PFSK-1 (cell line): ENCODE results near the gene MSS51.

Experiments used
- FOXP2 ChIP-seq: optimal IDR thresholded peaks from 2 replicates; pipeline ENCODE3; 2011; ENCODE audit warnings: borderline replicate concordance, control low read depth, inconsistent platforms; ENCODE audit not compliant: insufficient read depth; ENCODE audit errors: extremely low read length, extremely low read depth
- POLR2AphosphoS5 ChIP-seq: IDR thresholded peaks from 2 replicates; pipeline ENCODE4 v1.6.1; 2012; ENCODE audit warnings: low read depth, mild to moderate bottlenecking, control low read depth, low read length, moderate library complexity
- SIN3A ChIP-seq: IDR thresholded peaks from 2 replicates; pipeline ENCODE4 v1.6.1; 2012; ENCODE audit warnings: mild to moderate bottlenecking, low read length, moderate library complexity, borderline replicate concordance; ENCODE audit not compliant: insufficient read depth
- TAF1 ChIP-seq: IDR thresholded peaks from 2 replicates; pipeline ENCODE4 v1.6.1; 2012; ENCODE audit warnings: low read length, control low read depth, borderline replicate concordance; ENCODE audit not compliant: insufficient read depth
- TF ChIP-seq, protein P1 (sequence below), 2 experiments: IDR thresholded peaks; 2 replicates each; pipeline versions ENCODE4 v1.6.1 to v1.8.0; 2011 to 2012; ENCODE audit warnings: low read depth in 2 of 2, low read length in 2 of 2, control low read depth in 1 of 2, inconsistent platforms in 1 of 2, mild to moderate bottlenecking in 1 of 2, moderate library complexity in 1 of 2; ENCODE audit not compliant: insufficient read depth in 1 of 2

Gene MSS51

DNA sequence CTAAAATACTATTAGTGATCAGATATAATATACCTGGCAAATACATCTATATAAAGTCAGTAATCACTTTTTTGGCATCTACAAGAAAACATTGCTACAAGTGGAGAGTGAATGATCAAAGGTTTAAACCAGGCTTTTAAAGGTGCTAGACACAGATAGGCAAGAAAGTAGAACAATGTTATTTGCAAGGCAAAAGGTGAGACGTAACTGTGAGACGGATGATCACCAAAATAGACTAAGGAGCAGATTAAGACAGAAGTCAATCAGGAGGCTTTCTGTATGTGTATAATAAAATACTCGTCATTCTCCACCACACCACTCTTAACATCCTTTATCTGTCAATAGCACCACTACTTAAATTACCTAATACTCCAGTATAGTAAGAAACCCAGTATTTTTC, 27.8 kb downstream of the MSS51 start:
- TF ChIP-seq SIN3A = no peak
- TF ChIP-seq TAF1 = no peak
- TF ChIP-seq FOXP2 = no peak
- TF ChIP-seq POLR2AphosphoS5 = no peak
- TF ChIP-seq, protein P1, sequence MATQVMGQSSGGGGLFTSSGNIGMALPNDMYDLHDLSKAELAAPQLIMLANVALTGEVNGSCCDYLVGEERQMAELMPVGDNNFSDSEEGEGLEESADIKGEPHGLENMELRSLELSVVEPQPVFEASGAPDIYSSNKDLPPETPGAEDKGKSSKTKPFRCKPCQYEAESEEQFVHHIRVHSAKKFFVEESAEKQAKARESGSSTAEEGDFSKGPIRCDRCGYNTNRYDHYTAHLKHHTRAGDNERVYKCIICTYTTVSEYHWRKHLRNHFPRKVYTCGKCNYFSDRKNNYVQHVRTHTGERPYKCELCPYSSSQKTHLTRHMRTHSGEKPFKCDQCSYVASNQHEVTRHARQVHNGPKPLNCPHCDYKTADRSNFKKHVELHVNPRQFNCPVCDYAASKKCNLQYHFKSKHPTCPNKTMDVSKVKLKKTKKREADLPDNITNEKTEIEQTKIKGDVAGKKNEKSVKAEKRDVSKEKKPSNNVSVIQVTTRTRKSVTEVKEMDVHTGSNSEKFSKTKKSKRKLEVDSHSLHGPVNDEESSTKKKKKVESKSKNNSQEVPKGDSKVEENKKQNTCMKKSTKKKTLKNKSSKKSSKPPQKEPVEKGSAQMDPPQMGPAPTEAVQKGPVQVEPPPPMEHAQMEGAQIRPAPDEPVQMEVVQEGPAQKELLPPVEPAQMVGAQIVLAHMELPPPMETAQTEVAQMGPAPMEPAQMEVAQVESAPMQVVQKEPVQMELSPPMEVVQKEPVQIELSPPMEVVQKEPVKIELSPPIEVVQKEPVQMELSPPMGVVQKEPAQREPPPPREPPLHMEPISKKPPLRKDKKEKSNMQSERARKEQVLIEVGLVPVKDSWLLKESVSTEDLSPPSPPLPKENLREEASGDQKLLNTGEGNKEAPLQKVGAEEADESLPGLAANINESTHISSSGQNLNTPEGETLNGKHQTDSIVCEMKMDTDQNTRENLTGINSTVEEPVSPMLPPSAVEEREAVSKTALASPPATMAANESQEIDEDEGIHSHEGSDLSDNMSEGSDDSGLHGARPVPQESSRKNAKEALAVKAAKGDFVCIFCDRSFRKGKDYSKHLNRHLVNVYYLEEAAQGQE (IDR thresholded peaks at IDR 0.05; ENCODE audit: insufficient read depth in 1 of 2, low read depth in 2 of 2, low read length in 2 of 2) = no peak

DNA sequence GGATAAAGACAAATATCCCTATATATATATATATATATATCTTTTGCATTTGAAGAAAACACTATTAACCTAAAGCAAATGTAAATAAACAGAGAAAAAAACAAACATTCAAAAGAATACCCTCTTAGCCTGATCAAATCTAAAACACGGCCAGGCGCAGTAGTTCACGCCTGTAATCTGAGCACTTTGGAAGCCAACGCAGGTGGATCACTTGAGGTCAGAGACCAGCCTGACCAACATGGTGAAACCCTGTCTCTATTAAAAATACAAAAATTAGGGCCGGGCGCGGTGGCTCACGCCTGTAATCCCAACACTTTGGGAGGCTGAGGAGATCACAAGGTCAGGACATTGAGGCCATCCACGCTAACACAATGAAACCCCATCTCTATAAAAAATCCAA, 28.7 kb downstream of the MSS51 start:
- no peak for TF ChIP-seq POLR2AphosphoS5
- TF ChIP-seq, protein P1 (IDR thresholded peaks at IDR 0.05; ENCODE audit: insufficient read depth in 1 of 2, low read depth in 2 of 2, low read length in 2 of 2) = no peak
- TF ChIP-seq TAF1 = no peak
- TF ChIP-seq FOXP2 = no peak
- TF ChIP-seq SIN3A = no peak

DNA sequence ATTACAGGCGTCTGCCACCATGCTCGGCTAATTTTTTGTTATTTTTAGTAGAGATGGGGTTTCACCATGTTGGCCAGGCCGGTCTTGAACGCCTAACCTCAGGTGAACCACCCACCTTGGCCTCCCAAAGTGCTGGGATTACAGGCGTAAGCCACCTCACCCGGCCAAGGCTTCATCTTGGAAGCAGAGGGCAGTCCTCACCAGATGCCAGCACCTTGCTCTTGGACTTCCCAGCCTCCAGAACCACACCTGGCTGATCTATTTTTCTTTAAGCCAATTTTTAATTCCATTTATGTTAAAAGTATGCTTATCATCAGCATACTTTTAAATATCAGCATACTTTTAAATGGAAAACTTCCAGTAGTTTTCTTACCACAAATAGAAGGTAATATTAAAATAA, 31.7 kb downstream of the MSS51 start:
- TF ChIP-seq TAF1 (no peak), POLR2AphosphoS5 (no peak), FOXP2 (no peak), SIN3A (no peak)
- TF ChIP-seq, protein P1 (IDR thresholded peaks at IDR 0.05; ENCODE audit: insufficient read depth in 1 of 2, low read depth in 2 of 2, low read length in 2 of 2) = no peak

DNA sequence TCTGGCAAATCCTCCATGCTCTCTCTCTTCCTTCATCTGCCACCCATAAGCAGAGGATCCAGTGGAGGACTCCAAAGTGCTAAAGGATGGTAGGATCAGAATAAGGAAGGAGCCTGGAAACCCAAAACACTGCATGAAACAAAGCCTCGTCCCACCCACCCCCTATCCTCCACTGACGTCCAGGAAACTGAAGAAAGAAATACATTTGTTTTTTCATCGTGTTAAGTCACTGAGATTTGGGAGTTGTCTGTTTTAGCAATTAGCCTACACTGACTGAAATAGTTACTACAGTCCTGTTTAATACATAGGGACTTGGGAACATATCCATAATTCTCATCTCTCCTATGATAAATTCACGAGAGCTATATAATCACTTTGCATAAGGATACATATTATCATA, 34.3 kb downstream of the MSS51 start:
- TF ChIP-seq SIN3A (no peak), TAF1 (no peak), POLR2AphosphoS5 (no peak), FOXP2 (no peak)
- TF ChIP-seq, protein P1 (IDR thresholded peaks at IDR 0.05; ENCODE audit: insufficient read depth in 1 of 2, low read depth in 2 of 2, low read length in 2 of 2) = no peak

DNA sequence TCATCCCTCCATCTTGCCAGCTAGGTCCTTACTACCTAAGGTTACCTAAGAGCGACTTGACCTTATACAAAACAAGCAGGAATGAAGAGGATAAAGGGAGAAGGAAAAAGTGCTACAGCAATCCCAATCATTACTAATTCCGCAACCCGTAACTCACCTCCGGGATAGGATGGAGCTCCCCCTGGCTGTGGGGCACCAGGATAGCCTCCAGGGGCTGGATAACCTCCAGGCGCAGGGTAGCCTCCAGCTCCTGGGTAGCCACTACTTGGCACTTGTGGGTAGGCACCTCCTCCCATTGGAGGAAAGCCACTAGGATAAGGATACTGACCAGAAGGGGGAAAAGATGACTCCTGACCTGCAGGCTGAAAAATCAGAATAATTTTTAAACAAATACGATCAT, 35.3 kb downstream of the MSS51 start:
- no peak for TF ChIP-seq SIN3A
- no peak for TF ChIP-seq TAF1
- TF ChIP-seq POLR2AphosphoS5 = no peak
- TF ChIP-seq, protein P1 (IDR thresholded peaks at IDR 0.05; ENCODE audit: insufficient read depth in 1 of 2, low read depth in 2 of 2, low read length in 2 of 2) = no peak
- TF ChIP-seq FOXP2 = no peak
